Subcutaneous adipose tissue (tissue), 4 donors: ENCODE data around the gene THSD4. TPM values are rescaled to one million over a fixed set of nuclear protein-coding genes. Genes with fewer than 3 reads are reported as not detected.

Experiments used
- CTCF ChIP-seq: fragments of 450-650 bp; IDR thresholded peaks from one replicate; pipeline ENCODE4 v1.5.1; 2016; ENCODE audit warnings: low read depth, mild to moderate bottlenecking, control low read depth, antibody characterized with exemption, moderate library complexity
- total RNA-seq, 4 donors: library from RNA; depleted of rRNA; stranded (reverse); fragments of >200 nt; gene quantifications; one replicate each; pipeline ENCODE4 v1.1.0, GENCODE V29; 2016

The THSD4 gene
- total RNA-seq, 4 donors from 2014 or later = 0.17 to 0.94 (median 0.63) TPM

GRCh38 chr15:71654042-71654719, 538.9 kb downstream of the THSD4 start:
- TF ChIP-seq CTCF = no peak

- no peak for TF ChIP-seq CTCF
These were observed 539.5 kb downstream of the THSD4 start for GRCh38 chr15:71654720-71655174.

- no peak for TF ChIP-seq CTCF
These were observed 541.2 kb downstream of the THSD4 start for GRCh38 chr15:71656425-71656824.

- TF ChIP-seq CTCF = no peak
These were observed 541.9 kb downstream of the THSD4 start for GRCh38 chr15:71657141-71657540.

GRCh38 chr15:71658036-71658435, 542.8 kb downstream of the THSD4 start:
- TF ChIP-seq CTCF = no peak

GRCh38 chr15:71658827-71659729, 543.8 kb downstream of the THSD4 start:
- no peak for TF ChIP-seq CTCF

GRCh38 chr15:71659730-71660067, 544.4 kb downstream of the THSD4 start:
- TF ChIP-seq CTCF = no peak
